ENCODE measurements around the gene RHPN2. TPM values are rescaled to one million over a fixed set of nuclear protein-coding genes. Genes with fewer than 3 reads are reported as not detected.
"Not testable (repeated sequence)": the region's sequence is repeated elsewhere in the genome, so short reads cannot be mapped to it uniquely, and the experiment has no call there.

Gene RHPN2
- total and polyA plus RNA-seq, 10 donors, result 1.2 to 5.3 (median 2.6) TPM

- no peak overlapping the region for H3K27ac ChIP-seq
- intact Hi-C loops (cut with DNase I; ENCODE audit: low total_unique reads), result no loop called here
- 83 to 93% (median 87%) methylated on average over 8 of the region's 8 CpGs for WGBS, 5 donors
- peaks cover 0 to 24% (median 19%) of the 10 kb centered on the region in 8 donors for H3K9me3 ChIP-seq
- TF ChIP-seq CTCF (IDR thresholded peaks at IDR 0.05 in 8 of 11, conservative IDR thresholded peaks at IDR 0.05 in 3 of 11) (no peak), POLR2A (IDR thresholded peaks at IDR 0.05) (no peak), POLR2AphosphoS5 (IDR thresholded peaks at IDR 0.05) (no peak)
- no peak overlapping the region for H3K4me3 ChIP-seq
- no peaks in the 10 kb centered on the region for H3K27me3 ChIP-seq (replicated peaks in 1 of 7)
- H3K4me1 ChIP-seq, result no peaks in the 10 kb centered on the region
- DNase-seq, result no peak
- H3K36me3 ChIP-seq, result no peaks in the 10 kb centered on the region
Measured at GRCh38 chr19:33024398-33024797, 40.3 kb downstream of the RHPN2 start.

- H3K27ac ChIP-seq, result no peak overlapping the region
- no peak for DNase-seq
Measured at GRCh38 chr19:33022472-33023116, 42.1 kb downstream of the RHPN2 start.

GRCh38 chr19:33010891-33011290 is 53.8 kb downstream of the RHPN2 start:
- H3K27ac ChIP-seq; H3K27me3 ChIP-seq (replicated peaks in 1 of 7); H3K4me1 ChIP-seq; H3K9me3 ChIP-seq; intact Hi-C loops (cut with DNase I; ENCODE audit: low total_unique reads); H3K4me3 ChIP-seq; DNase-seq; H3K36me3 ChIP-seq: not testable (repeated sequence)
- WGBS, 5 donors, result 80 to 87% (median 84%) methylated on average over 4 of the region's 4 CpGs

More at GRCh38 chr19:33022472-33023116, 42.1 kb downstream of the RHPN2 start:
- Histone ChIP-seq H3K9me3 (peaks cover 0 to 8% (median 5%) of the 10 kb centered on the region in 8 donors), H3K4me1 (no peaks in the 10 kb centered on the region), H3K27me3 (replicated peaks in 1 of 7) (no peaks in the 10 kb centered on the region), H3K36me3 (no peaks in the 10 kb centered on the region), H3K4me3 (no peak overlapping the region)
- 27 to 50% (median 48%) methylated on average over 1 to 11 of the region's 11 CpGs for WGBS, 5 donors
- TF ChIP-seq POLR2A (IDR thresholded peaks at IDR 0.05) (no peak), CTCF (IDR thresholded peaks at IDR 0.05 in 8 of 11, conservative IDR thresholded peaks at IDR 0.05 in 3 of 11) (no peak), POLR2AphosphoS5 (IDR thresholded peaks at IDR 0.05) (no peak)
- intact Hi-C loops (cut with DNase I; ENCODE audit: low total_unique reads), result no loop called here

GRCh38 chr19:33008738-33009137 is 56.0 kb downstream of the RHPN2 start:
- H3K9me3 ChIP-seq, result no peaks in the 10 kb centered on the region
- H3K27ac ChIP-seq, result no peak overlapping the region
- no peaks in the 10 kb centered on the region for H3K4me1 ChIP-seq
- no peak for DNase-seq
- WGBS, 5 donors, result 92 to 96% (median 93%) methylated on average over 4 of the region's 4 CpGs
- intact Hi-C loops (cut with DNase I; ENCODE audit: low total_unique reads), result no loop called here
- H3K36me3 ChIP-seq, result peaks cover 0 to 9% (median 0%) of the 10 kb centered on the region in 6 donors
- TF ChIP-seq POLR2A (IDR thresholded peaks at IDR 0.05) (no peak), POLR2AphosphoS5 (IDR thresholded peaks at IDR 0.05) (no peak), CTCF (IDR thresholded peaks at IDR 0.05 in 8 of 11, conservative IDR thresholded peaks at IDR 0.05 in 3 of 11) (no peak)
- H3K4me3 ChIP-seq, result no peak overlapping the region
- H3K27me3 ChIP-seq (replicated peaks in 1 of 7), result no peaks in the 10 kb centered on the region

Measured in spleen (tissue), 11 donors.